Lung (tissue), 12 donors: ENCODE results near the gene BCL11A. TPM values are rescaled to one million over a fixed set of nuclear protein-coding genes. Genes with fewer than 3 reads are reported as not detected.

Experiments
- ATAC-seq: fragments of 200-7000 bp; cut with Tn5 transposase; one replicate; pipeline ENCODE4 v1.9.1; 2020; ENCODE audit warnings: moderate number of reproducible peaks; ENCODE audit not compliant: insufficient read depth, low FRiP score
- DNase-seq, 3 donors: peaks; one replicate each; pipeline ENCODE4 v3.0.0-alpha.2; 2013 to 2017
- H3K27ac ChIP-seq, 2 donors: one replicate each; pipeline ENCODE4 v1.5.1; 2013; ENCODE audit warnings: mild to moderate bottlenecking in 2 of 2, moderate library complexity in 2 of 2, control low read depth in 1 of 2, inconsistent platforms in 1 of 2, low read depth in 1 of 2, low read length in 1 of 2
- H3K27me3 ChIP-seq, 3 donors: one replicate each; pipeline ENCODE4 v1.5.1; 2013; ENCODE audit warnings: low read length in 2 of 3; ENCODE audit not compliant: control insufficient read depth in 3 of 3, insufficient read depth in 3 of 3
- H3K36me3 ChIP-seq, 4 donors: one replicate each; pipeline ENCODE4 v1.5.1; 2013; ENCODE audit warnings: low read length in 4 of 4, mild to moderate bottlenecking in 1 of 4, moderate library complexity in 1 of 4; ENCODE audit not compliant: control insufficient read depth in 4 of 4, insufficient read depth in 4 of 4
- H3K4me1 ChIP-seq, 5 donors: one replicate each; pipeline ENCODE4 v1.5.1; 2013; ENCODE audit warnings: low read length in 5 of 5, mild to moderate bottlenecking in 2 of 5, moderate library complexity in 1 of 5; ENCODE audit not compliant: control insufficient read depth in 5 of 5, insufficient read depth in 5 of 5
- H3K4me3 ChIP-seq: one replicate; pipeline ENCODE4 v1.5.1; 2013; ENCODE audit warnings: mild to moderate bottlenecking, control low read depth, moderate library complexity
- H3K9ac ChIP-seq, 2 donors: one replicate each; pipeline ENCODE4 v1.5.1; 2013; ENCODE audit warnings: low read length in 2 of 2, control low read depth in 1 of 2; ENCODE audit not compliant: insufficient read depth in 1 of 2
- H3K9me3 ChIP-seq, 4 donors: one replicate each; pipeline ENCODE4 v1.5.1; 2013; ENCODE audit warnings: low read length in 3 of 4, mild to moderate bottlenecking in 1 of 4, moderate library complexity in 1 of 4; ENCODE audit not compliant: control insufficient read depth in 4 of 4, insufficient read depth in 3 of 4
- WGBS, 2 donors: extraction: QIAGEN DNeasy Blood & Tissue Kit; methylation state at CpG; one replicate each; pipeline ENCODE4 v1.1.7; 2013; 5-methylcytosine and 5-hydroxymethylcytosine counted together
- polyA plus RNA-seq, 2 donors: library from polyadenylated mRNA; stranded (reverse); fragments of 200-250 nt; gene quantifications; one replicate each; pipeline ENCODE4 v1.2.1, GENCODE V29; 2013
- total RNA-seq, 2 donors: library from RNA; depleted of rRNA in 1 of 2; stranded (reverse); fragments of >200 nt in 1 of 2; gene quantifications; one replicate each; pipeline ENCODE4 v1.2.1, GENCODE V29; 2014 to 2021
- TF ChIP-seq, protein P1 (sequence below): IDR thresholded peaks from 2 replicates; pipeline ENCODE4 v1.5.1; 2012; ENCODE audit warnings: mild to moderate bottlenecking; ENCODE audit errors: control extremely low read depth, extremely low read depth
- donor health status: control.
- donor health status: control.
- donor health status: Bipolar disorder and iron deficiency.
- donor health status: healthy.
- donor health status: DM: yes; HTN: yes; CAD: no.

The BCL11A gene
- total and polyA plus RNA-seq, 4 donors: 1.5 to 21.1 (median 4.7) TPM

DNA sequence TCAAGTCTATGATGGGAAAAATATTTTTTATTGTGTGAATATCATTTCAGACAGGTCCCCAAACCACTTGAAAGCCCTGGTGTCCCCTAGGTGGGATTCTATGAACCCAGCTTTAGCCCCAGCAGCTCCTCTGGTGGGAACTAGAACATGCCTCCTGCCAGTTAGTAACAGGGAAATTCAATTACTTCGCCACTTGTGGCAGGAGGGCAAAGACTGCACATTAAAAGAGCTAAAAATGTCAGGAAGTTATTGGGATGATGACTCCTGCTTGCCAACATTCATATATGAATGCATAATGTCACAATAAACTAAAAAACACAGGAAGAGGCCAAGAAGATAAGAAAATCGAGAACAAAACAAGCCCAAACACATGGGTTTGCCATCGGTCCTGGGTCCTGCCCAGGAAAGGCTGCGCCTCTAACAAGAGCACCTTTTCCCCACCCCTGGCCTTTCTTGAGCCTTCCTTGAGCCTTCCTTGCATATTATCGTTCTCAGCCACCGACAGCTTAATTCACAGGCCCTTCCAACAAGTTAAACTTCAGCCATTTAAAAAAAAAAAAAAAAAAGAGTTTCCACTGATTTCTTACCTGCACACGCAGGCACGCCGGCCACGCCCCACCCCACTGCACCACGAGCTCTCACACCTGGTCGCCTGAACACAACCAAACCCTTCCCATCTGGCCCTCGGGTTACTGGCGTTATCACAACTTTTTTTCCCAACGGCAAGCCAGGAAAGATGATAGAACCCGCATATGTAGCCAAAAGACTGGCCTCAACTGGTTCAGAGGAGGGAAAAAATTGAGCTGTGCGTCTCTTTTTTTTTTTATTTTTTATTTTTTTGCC is 23.4 kb downstream of the BCL11A start:
- TF ChIP-seq, protein P1, sequence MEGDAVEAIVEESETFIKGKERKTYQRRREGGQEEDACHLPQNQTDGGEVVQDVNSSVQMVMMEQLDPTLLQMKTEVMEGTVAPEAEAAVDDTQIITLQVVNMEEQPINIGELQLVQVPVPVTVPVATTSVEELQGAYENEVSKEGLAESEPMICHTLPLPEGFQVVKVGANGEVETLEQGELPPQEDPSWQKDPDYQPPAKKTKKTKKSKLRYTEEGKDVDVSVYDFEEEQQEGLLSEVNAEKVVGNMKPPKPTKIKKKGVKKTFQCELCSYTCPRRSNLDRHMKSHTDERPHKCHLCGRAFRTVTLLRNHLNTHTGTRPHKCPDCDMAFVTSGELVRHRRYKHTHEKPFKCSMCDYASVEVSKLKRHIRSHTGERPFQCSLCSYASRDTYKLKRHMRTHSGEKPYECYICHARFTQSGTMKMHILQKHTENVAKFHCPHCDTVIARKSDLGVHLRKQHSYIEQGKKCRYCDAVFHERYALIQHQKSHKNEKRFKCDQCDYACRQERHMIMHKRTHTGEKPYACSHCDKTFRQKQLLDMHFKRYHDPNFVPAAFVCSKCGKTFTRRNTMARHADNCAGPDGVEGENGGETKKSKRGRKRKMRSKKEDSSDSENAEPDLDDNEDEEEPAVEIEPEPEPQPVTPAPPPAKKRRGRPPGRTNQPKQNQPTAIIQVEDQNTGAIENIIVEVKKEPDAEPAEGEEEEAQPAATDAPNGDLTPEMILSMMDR: no peak
- Histone ChIP-seq H3K4me3 (no peak overlapping the region), H3K9ac (no peak overlapping the region), H3K9me3 (peaks cover 0 to 3% (median 0%) of the 10 kb centered on the region in 4 donors), H3K27ac (peak overlapping the region in 1 of 2 donors; percentile 83), H3K36me3 (no peaks in the 10 kb centered on the region), H3K4me1 (peaks cover 0 to 56% (median 12%) of the 10 kb centered on the region in 5 donors), H3K27me3 (no peaks in the 10 kb centered on the region)
- ATAC-seq (no peak), DNase-seq (peak in 2 of 3 donors; percentile 44 to 82)
- WGBS, 2 donors: 40 to 42% methylated on average over 17 of the region's 17 CpGs

DNA sequence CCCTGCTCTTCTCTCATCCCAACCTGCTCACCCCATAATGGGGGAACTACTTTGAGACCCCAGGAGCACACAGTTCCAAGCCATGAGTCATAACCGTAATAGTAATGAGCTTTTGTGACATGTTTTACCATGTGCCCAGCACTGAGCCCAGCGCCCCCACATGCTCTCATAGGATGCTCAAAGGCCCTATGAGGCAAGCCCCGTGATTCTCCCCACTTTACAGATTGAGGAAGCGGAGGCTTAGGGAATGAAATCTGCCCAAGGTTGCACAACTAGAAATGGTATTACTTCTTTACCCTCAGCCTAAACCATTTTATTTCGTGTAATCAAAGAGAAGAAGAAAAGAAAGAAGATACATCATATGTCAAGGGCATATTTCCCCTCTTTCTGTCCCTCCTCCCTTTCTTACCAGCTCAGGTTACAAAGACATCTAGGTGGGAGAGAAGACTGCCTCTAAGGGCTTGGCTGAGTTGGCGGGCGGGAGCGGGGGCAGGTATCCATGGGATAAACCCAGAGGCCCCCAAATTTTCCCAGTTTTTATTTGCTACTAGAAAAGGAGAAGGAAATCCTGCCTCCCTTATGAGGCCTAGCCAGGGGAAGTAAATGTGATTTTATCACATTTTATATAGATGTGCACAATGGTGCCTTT is 24.2 kb downstream of the BCL11A start:
- ATAC-seq (no peak), DNase-seq (no peak)
- whole genome bisulfite sequencing, 2 donors: 51 to 77% methylated on average over 8 of the region's 8 CpGs
- H3K9ac ChIP-seq: no peak overlapping the region
- peaks cover 0 to 3% (median 0%) of the 10 kb centered on the region in 4 donors for H3K9me3 ChIP-seq
- H3K27ac ChIP-seq: no peak overlapping the region
- no peak overlapping the region for H3K4me3 ChIP-seq
- H3K27me3 ChIP-seq: no peaks in the 10 kb centered on the region
- peaks cover 0 to 48% (median 11%) of the 10 kb centered on the region in 5 donors for H3K4me1 ChIP-seq
- H3K36me3 ChIP-seq: no peaks in the 10 kb centered on the region
- TF ChIP-seq, protein P1: no peak

DNA sequence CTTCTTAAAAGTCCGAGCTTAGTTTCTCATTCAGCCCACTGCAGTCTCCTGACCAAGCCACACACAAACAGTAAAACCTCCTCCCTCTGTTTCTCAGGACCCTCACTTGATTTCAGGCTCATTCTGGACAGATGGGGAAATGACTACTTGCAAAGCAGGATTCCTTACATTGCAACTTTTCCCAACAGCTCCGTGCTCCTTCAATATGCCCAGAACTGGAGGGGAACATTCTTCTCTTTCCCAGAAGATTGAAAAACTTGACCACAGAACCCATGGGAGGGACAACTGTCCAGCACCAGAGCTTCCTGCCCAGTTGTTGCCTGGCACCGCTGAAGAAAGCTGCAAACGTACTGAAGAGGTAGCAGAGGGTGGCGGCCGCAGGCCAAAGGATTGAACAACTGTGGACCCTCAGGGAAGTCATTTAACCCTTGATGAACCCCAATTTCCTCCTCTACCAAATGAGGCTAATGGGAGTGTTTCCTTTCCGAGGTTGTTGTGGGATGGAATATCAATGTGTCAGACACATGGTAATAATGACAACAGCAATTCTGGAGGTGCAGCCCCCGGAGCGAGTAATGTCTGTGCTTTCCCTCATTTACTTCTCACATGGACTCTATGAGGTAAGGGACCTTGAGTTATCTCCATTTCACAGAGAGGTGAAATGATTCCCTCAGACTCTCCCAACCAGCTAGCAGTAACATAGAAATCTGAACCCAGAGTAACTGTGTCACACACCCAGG is 25.0 kb downstream of the BCL11A start:
- DNase-seq (no peak), ATAC-seq (no peak)
- no peak overlapping the region for H3K9ac ChIP-seq
- WGBS, 2 donors: 49 to 62% methylated on average over 9 of the region's 9 CpGs
- H3K9me3 ChIP-seq: peaks cover 0 to 3% (median 0%) of the 10 kb centered on the region in 4 donors
- peaks cover 0 to 40% (median 7%) of the 10 kb centered on the region in 5 donors for H3K4me1 ChIP-seq
- no peak overlapping the region for H3K4me3 ChIP-seq
- no peaks in the 10 kb centered on the region for H3K27me3 ChIP-seq
- no peaks in the 10 kb centered on the region for H3K36me3 ChIP-seq
- TF ChIP-seq, protein P1: no peak
- H3K27ac ChIP-seq: peak overlapping the region in 1 of 2 donors; percentile 20
